ENCODE results near the gene SPINT1. TPM values are rescaled to one million over a fixed set of nuclear protein-coding genes. Genes with fewer than 3 reads are reported as not detected.

SPINT1 gene
- 100 to 1,000 TPM in 2 of 4 donors, 10 to 100 TPM in 2; 84.3 to 143 (median 113) TPM for total RNA-seq

- peak; percentile 79 to 82 for DNase-seq
- H3K27me3 ChIP-seq = no peaks in the 10 kb centered on the region
- intact Hi-C loops (cut with DNase I) = no loop called here
- peaks cover 22 to 29% of the 10 kb centered on the region in 2 donors for H3K4me1 ChIP-seq
- H3K9me3 ChIP-seq = no peaks in the 10 kb centered on the region
- 2% methylated on average over 23 of the region's 89 CpGs; no CpG with 5 or more reads in 1 of the 2 donors for WGBS, 2 donors
- H3K27ac ChIP-seq = peak within 1 kb of the TSS; percentile 47 to 90 (median 68)
- no peaks in the 10 kb centered on the region for H3K36me3 ChIP-seq
- TF ChIP-seq CTCF (IDR thresholded peaks at IDR 0.05) (no peak), POLR2A (IDR thresholded peaks at IDR 0.05) (peak in 1 of 2 donors; percentile 75)
- peak within 1 kb of the TSS; percentile 50 to 62 (median 57) for H3K4me3 ChIP-seq (replicated peaks in 1 of 3)
Measured at GRCh38 chr15:40843885-40844695, at the start of gene SPINT1. Gene SPINT1, plus strand, starts transcription at chr15:40844048. Its CDS starts 507 bp downstream, at chr15:40844555.

- intact Hi-C loops (cut with DNase I) = no loop called here
- Histone ChIP-seq H3K27me3 (no peaks in the 10 kb centered on the region), H3K27ac (no peak overlapping the region), H3K4me1 (peaks cover 0 to 3% of the 10 kb centered on the region in 2 donors), H3K36me3 (no peaks in the 10 kb centered on the region), H3K4me3 (replicated peaks in 1 of 3) (no peak overlapping the region), H3K9me3 (no peaks in the 10 kb centered on the region)
- TF ChIP-seq POLR2A (IDR thresholded peaks at IDR 0.05) (no peak), CTCF (IDR thresholded peaks at IDR 0.05) (no peak)
- no peak for DNase-seq
- 77 to 78% methylated on average over 2 of the region's 2 CpGs for WGBS, 2 donors
Measured at GRCh38 chr15:40796041-40796440, 47.8 kb upstream of the SPINT1 start.

DNA sequence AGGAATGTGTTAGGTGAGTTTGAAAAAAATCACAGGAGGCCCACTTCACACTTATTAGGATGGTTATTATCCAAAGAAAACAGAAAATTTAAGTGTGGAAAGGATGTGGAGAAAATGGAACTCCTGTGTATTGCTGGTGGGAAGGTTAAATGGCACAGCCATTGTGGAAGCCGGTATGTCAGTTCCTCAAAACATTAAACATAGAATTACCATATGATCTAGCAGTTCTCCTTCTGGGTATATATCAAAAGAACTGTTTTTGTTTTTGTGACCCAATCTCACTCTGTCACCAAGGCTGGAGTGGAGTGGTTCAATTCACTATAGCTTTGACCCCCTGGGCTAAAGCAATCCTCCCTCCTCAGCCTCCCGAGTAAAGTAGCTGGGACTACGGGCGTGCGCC, 47.3 kb upstream of the SPINT1 start:
- peaks cover 0 to 3% of the 10 kb centered on the region in 2 donors for H3K4me1 ChIP-seq
- DNase-seq = no peak
- no peak for TF ChIP-seq POLR2A (IDR thresholded peaks at IDR 0.05)
- no peak for TF ChIP-seq CTCF (IDR thresholded peaks at IDR 0.05)
- H3K9me3 ChIP-seq = no peaks in the 10 kb centered on the region
- no peaks in the 10 kb centered on the region for H3K36me3 ChIP-seq
- intact Hi-C loops (cut with DNase I) = no loop called here
- no peak overlapping the region for H3K4me3 ChIP-seq (replicated peaks in 1 of 3)
- WGBS, 2 donors = 92 to 95% methylated on average over 5 of the region's 5 CpGs
- H3K27me3 ChIP-seq = no peaks in the 10 kb centered on the region
- no peak overlapping the region for H3K27ac ChIP-seq

DNA sequence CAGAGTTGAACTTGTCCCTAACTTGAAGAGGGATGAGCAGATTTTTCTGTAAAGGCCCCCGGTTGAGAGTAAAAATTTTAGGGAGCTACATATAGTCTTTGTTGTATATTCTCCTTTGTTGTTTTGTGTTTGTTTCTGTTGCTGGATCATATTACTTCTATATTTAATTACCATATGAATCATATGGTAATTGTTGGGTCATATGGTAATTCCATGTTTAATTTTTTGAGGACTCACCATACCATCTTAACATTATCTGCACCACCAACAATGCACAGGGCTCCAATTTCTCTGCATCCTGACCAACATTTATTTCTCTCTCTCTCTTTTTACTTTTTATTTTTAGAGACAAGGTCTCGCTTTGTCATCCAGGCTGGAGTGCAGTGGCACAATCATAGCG, 44.3 kb upstream of the SPINT1 start:
- WGBS, 2 donors = 96 to 99% methylated on average over 3 of the region's 3 CpGs
- no peak for DNase-seq
- intact Hi-C loops (cut with DNase I) = no loop called here

More for the DNA sequence above, 44.3 kb upstream of the SPINT1 start:
- Histone ChIP-seq H3K9me3 (no peaks in the 10 kb centered on the region), H3K36me3 (no peaks in the 10 kb centered on the region), H3K4me3 (replicated peaks in 1 of 3) (no peak overlapping the region), H3K27me3 (no peaks in the 10 kb centered on the region), H3K4me1 (peaks cover 0 to 3% of the 10 kb centered on the region in 2 donors), H3K27ac (no peak overlapping the region)
- TF ChIP-seq POLR2A (IDR thresholded peaks at IDR 0.05) (no peak), CTCF (IDR thresholded peaks at IDR 0.05) (no peak)
